RWPE2 (cell line): ENCODE data around the gene TMEM238L.

Source experiments
- ATAC-seq: fragments of 200-7000 bp; cut with Tn5 transposase; 3 replicates; pipeline ENCODE4 v1.9.1; 2021; ENCODE audit warnings: low read depth
- DNase-seq: peaks from one replicate; pipeline ENCODE4 v3.0.0-alpha.2; 2020; ENCODE audit warnings: low spot score
- H3K27ac ChIP-seq: fragments of 450-650 bp; 2 replicates; pipeline ENCODE4 v1.5.1; 2017; ENCODE audit warnings: mild to moderate bottlenecking; ENCODE audit not compliant: poor library complexity, severe bottlenecking
- H3K27me3 ChIP-seq: fragments of 250-450 bp; sonication (Bioruptor Pico); 2 replicates; pipeline ENCODE4 v1.5.1; 2021; ENCODE audit warnings: mild to moderate bottlenecking, moderate library complexity; ENCODE audit not compliant: insufficient read depth, poor library complexity, severe bottlenecking
- H3K36me3 ChIP-seq: fragments of 250-450 bp; sonication (Bioruptor Pico); 2 replicates; pipeline ENCODE4 v1.5.1; 2020; ENCODE audit warnings: low read depth, mild to moderate bottlenecking, moderate library complexity
- H3K4me1 ChIP-seq: fragments of 250-450 bp; sonication (Bioruptor Pico); 2 replicates; pipeline ENCODE4 v1.5.1; 2021; ENCODE audit warnings: mild to moderate bottlenecking, moderate library complexity; ENCODE audit not compliant: insufficient read depth, poor library complexity, severe bottlenecking
- H3K4me3 ChIP-seq: fragments of 250-450 bp; sonication (Bioruptor Pico); 2 replicates; pipeline ENCODE4 v1.5.1; 2021; ENCODE audit warnings: mild to moderate bottlenecking, moderate library complexity; ENCODE audit not compliant: severe bottlenecking
- H3K9me3 ChIP-seq: fragments of 250-450 bp; sonication (Bioruptor Pico); 2 replicates; pipeline ENCODE4 v1.5.1; 2021; ENCODE audit warnings: mild to moderate bottlenecking, moderate library complexity; ENCODE audit not compliant: severe bottlenecking
- CTCF ChIP-seq: fragments of 450-650 bp; IDR thresholded peaks from one replicate; pipeline ENCODE4 v1.5.1; 2017; ENCODE audit warnings: mild to moderate bottlenecking, moderate library complexity; ENCODE audit not compliant: poor library complexity, severe bottlenecking

The TMEM238L gene

GRCh38 chr17:10821054-10821453 lies 17.2 kb upstream of the TMEM238L start:
- ATAC-seq, result no peak
- H3K27me3 ChIP-seq, result no peaks in the 10 kb centered on the region
- no peak for DNase-seq
- H3K4me3 ChIP-seq, result no peak overlapping the region
- no peaks in the 10 kb centered on the region for H3K9me3 ChIP-seq
- no peak overlapping the region for H3K27ac ChIP-seq
- TF ChIP-seq CTCF, result no peak
- H3K4me1 ChIP-seq, result no peaks in the 10 kb centered on the region
- H3K36me3 ChIP-seq, result no peaks in the 10 kb centered on the region

- TF ChIP-seq CTCF, result no peak
- Histone ChIP-seq H3K9me3 (no peaks in the 10 kb centered on the region), H3K27ac (no peak overlapping the region), H3K27me3 (no peaks in the 10 kb centered on the region), H3K4me1 (no peaks in the 10 kb centered on the region), H3K36me3 (no peaks in the 10 kb centered on the region), H3K4me3 (no peak overlapping the region)
- no peak for ATAC-seq
- DNase-seq, result no peak
Observed at GRCh38 chr17:10815319-10815718, 11.4 kb upstream of the TMEM238L start.

GRCh38 chr17:10814075-10814474 lies 10.2 kb upstream of the TMEM238L start:
- no peak for DNase-seq
- Histone ChIP-seq H3K36me3 (no peaks in the 10 kb centered on the region), H3K4me1 (no peaks in the 10 kb centered on the region), H3K9me3 (no peaks in the 10 kb centered on the region), H3K27ac (no peak overlapping the region), H3K27me3 (no peaks in the 10 kb centered on the region), H3K4me3 (no peak overlapping the region)
- no peak for ATAC-seq
- no peak for TF ChIP-seq CTCF

- Histone ChIP-seq H3K27ac (no peak overlapping the region), H3K9me3 (no peaks in the 10 kb centered on the region), H3K4me1 (no peaks in the 10 kb centered on the region), H3K4me3 (no peak overlapping the region), H3K36me3 (no peaks in the 10 kb centered on the region), H3K27me3 (no peaks in the 10 kb centered on the region)
- DNase-seq (no peak), ATAC-seq (no peak)
- no peak for TF ChIP-seq CTCF
Observed at GRCh38 chr17:10812674-10813073, 8.8 kb upstream of the TMEM238L start.

- H3K4me3 ChIP-seq, result no peak overlapping the region
- H3K27me3 ChIP-seq, result no peaks in the 10 kb centered on the region
- TF ChIP-seq CTCF, result no peak
- ATAC-seq (no peak), DNase-seq (no peak)
- H3K9me3 ChIP-seq, result no peaks in the 10 kb centered on the region
- H3K4me1 ChIP-seq, result no peaks in the 10 kb centered on the region
- no peaks in the 10 kb centered on the region for H3K36me3 ChIP-seq
- H3K27ac ChIP-seq, result no peak overlapping the region
Observed at GRCh38 chr17:10809605-10810004, 5.7 kb upstream of the TMEM238L start.
